Measurements from ENCODE around the gene CCDC102A. TPM values are rescaled to one million over a fixed set of nuclear protein-coding genes. Genes with fewer than 3 reads are reported as not detected.
"Not testable (repeated sequence)": the region's sequence is repeated elsewhere in the genome, so short reads cannot be mapped to it uniquely, and the experiment has no call there.

Gene CCDC102A
- total RNA-seq, 2 donors from 2014 or later = 5.3 to 8.9 TPM

DNA sequence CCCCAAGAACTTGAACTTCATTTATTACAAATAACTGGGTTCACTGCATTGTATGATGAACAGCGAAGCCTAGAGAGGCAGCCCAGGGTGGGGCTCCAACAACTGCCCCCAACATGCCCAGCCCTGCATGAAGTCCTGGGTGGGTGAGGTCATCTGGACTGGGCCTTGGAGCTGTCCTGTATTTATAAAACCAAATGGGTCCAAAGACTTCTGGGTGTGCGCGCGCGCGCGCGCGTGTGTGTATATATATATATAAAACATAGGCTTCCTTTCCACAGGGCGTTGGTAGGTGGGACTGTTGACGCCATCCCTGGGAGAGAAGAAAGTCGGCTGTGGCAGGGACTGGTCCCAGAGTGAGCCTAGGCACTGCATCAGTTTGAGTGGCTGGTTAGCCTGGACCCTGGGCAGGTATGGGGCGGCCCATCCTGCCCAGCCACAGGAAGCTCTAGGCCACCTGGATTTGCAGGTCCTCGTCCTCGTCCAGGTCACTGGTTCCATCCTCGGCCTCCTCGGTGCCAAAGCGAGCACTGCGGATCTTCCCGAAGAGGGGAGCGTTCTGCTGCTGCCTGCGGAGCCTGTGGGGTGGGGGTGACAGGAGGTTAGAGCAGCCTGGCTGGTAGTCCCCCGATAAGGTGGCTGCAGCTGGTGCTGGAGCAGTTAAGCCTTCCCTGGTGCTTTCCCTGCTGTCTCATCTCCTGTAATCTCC, 23.9 kb downstream of the CCDC102A start:
- intact Hi-C loops (cut with DNase I) = loop anchor here in 1 of 2 donors (5.0 kb wide), 1 partner anchor 80 kb away; no protein-coding TSS in a partner anchor
- ATAC-seq (no peak), DNase-seq (no peak)

DNA sequence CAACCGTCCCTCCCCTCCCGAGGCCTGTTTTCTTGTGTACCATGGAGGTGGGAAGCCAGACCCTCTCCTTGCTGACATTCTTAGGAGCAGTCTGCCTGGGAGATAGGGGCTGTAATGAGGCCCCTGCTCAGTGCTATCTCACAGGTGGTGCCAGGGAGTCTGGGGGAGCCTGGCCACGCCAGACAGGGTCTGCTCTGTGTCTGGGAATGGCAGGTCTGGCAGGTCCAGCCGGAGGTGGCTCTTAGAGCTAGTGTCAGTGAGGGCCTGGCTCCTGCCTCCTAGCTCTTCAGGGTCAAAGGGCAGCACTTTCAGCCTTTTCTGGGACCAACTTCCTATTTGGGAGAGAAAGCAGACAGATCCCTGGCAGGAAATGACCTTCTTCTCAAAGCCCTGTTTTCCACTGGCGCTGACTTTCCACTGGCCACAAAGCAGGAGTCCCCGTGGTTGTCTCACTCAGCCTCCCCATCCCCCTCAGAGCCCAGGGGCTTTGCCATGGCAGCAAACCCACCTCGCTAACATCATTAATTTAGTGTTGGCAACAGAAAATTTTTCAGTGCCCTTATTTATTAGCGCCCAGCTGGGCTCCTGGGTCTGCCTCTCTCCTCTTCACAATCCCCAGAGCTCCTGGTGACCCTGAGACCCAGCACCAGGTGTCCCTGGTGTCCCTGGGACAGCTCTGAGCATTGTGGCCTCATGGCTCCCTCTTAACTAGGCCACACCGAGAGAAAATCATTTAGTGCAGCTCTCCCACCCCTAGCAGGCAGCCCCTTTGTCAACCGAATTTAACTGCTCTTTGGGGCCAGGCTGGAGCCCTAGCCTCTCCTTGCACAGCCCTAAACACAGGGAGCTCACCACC, 26.1 kb downstream of the CCDC102A start:
- intact Hi-C loops (cut with DNase I) = loop anchor here in 1 of 2 donors (5.0 kb wide), 1 partner anchor 78 kb away; no protein-coding TSS in a partner anchor
- DNase-seq = no peak
- ATAC-seq = no peak

DNA sequence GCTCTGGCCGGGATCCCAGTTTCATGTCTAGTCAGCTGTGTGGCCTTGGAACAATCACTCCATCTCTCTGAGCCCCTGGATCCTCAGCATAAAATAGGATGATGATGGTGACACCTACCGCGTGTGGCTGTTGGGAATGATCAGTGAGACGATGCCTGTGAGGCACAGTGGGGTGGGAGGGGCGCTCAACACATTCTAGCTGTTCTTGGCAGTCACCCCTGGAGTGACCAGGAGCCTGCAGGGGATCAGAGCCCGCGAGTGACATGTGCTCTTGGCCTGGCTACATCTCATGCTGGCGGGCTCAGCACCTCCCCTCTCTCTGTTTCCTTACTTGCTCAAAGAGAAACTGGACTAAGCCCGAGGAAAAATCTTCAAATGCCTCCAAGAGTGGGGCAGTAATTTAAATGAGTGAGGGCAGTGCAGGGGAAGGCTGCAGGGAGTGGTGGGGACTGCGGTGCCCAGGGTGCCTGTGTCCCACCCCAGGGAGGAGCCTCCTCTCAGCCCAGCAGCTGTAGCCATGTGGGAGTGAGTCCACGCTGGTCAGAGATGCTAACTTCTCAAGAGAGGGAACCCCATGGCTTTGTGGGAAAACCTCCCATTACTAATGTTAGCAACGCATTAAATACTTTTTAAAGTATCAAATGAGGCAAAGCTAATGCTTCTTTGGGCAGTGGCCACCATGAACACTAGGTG, 27.0 kb downstream of the CCDC102A start:
- no peak for DNase-seq
- intact Hi-C loops (cut with DNase I) = no loop called here
- ATAC-seq = no peak

DNA sequence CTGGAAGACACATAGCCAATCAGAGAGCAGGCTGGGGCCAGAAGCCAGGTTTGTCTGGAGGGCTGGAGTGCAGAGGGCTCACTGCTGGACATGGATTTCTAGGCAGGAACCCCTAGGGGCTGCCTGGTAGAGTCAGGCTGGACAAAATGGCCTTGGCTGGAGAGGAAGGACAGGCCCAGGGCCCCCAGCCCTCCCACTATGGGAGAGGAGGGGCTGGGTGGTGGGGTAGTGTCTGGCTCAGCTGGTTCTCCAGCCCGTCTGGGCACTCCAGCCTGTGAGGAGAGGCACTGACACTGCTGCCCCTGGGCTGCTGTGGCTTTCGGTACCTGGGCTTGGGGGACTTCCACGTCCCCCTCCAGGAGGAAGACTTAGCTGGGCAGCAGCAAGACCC, 28.3 kb downstream of the CCDC102A start:
- no peak for DNase-seq
- ATAC-seq = no peak
- intact Hi-C loops (cut with DNase I) = no loop called here

DNA sequence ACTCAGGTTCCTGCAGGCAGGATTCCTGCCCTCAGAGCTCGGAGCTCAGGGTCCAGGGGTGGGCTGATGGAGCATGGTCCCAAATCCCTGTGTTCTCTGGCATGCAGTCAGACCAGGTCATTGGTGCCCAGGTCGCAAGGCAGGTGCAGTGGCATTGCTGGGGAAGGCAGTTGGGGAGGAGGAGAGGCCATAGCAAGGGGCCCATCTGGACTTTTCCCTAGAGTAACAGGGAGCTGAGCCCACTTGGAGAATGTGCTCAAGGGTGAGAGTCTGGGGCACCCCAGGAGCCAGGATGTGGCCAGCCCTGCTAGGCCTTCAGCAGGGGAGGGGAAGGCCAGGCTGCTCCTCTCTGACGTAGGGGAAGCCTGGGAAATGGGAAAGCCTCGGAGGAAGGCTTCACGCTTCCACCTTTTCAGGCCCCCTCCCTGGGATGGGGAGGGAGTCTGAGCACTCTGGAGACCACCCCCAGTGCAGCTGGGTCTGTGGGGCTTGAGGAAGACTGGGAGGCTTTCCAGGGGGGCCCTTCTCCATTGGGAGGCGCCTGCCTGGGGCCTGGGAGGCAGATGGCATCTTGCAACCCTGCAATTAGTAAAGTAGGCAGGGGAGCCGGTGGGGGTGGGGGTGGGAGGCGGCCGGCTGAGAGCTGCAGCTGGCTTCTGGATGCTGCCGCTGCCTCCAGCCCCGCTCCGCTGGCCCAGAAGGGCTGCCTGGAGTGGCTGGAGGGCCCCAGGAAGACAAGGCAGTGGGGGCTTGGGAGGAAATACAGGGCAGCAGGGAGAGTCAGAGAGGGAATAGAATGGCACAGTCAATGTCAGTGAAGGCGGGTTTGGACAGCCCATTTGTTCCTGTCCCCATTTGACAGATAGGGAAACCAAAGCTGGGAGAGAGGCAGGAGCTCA, 29.0 kb downstream of the CCDC102A start:
- ATAC-seq (no peak), DNase-seq (no peak)

DNA sequence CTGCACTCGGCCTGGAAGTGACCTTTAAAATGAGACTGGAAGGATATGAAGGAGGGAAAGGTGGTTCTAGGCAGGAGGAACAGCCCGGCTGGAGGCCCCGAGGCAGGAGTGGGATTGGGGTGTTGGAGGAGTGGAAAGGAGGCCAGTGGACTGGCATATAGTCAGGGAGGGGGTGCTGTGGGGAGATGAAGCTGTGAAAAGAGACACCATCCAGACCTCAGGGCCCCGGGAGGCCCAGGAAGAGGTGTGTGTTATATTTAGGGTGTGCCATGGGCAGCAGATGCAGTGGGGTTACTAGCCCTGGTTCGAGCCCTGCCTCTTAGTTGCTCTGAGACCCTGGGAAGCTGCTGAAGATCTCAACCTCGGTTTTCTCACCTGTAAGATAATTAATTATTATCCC, 31.2 kb downstream of the CCDC102A start:
- ATAC-seq (no peak), DNase-seq (no peak)
- intact Hi-C loops (cut with DNase I) = no loop called here

More for the DNA sequence above, 29.0 kb downstream of the CCDC102A start:
- intact Hi-C loops (cut with DNase I) = no loop called here

DNA sequence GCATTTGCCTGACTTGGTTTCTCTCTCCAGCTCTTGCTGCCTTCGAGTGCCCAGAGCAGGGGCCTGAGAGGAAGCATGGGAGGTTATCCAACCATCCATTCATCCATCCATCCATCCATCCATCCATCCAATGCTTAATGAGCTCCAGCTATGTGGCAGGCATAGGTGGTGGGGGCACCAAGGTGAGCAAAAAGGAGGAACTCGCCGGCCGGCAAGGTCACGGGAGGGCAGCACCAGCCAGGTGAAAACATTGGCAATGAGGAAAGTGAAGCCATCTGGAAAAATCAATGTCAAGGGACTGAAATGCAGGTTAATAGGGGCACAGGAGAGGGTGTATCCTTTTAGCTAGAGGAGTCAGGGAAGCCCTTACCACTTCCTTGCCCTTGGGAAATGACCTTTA, 31.9 kb downstream of the CCDC102A start:
- no peak for DNase-seq
- intact Hi-C loops (cut with DNase I) = no loop called here
- ATAC-seq = no peak

DNA sequence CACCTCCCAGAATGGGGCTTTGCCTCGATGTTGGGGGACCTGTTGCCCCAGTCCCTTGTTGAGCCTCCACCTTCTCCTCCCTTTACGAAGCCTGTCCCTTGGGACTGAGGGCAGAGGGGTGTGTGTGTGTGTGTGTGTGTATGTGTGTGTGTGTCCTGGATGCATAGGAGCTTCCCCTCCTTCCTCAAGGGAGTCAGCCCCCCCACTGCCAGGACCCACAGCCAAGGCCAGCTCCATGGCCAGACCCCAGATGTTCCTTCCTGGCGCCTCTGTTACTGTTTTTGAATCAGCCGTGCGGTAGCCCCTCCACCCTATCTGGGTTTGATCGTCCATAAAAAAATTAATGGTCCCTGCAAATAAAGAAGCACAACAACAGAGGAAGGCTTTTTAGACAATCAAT, 32.4 kb downstream of the CCDC102A start:
- ATAC-seq = no peak
- DNase-seq = no peak
- intact Hi-C loops (cut with DNase I) = no loop called here

DNA sequence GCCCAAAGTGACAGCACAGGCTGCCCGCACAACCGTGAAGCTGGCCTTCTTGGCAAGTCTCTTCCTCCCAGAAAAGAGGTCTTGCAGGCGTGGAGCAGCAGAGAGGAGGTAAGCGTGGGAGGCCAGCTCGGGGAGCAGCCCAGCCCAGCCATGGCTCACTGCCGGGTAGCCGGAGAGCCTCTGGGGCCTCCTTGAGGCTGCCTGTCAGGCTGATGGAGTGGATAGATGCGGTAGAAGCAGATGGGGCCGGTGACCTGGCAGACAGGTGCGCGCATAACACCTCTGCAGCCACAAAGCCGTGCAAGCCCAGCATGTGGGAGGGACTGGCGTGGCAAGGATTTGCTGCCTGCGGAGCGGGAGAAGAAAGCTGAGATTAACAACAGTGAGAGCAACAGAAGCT, 33.0 kb downstream of the CCDC102A start:
- intact Hi-C loops (cut with DNase I) = no loop called here
- ATAC-seq (peak in 1 of 2 donors; percentile 67), DNase-seq (no peak)

DNA sequence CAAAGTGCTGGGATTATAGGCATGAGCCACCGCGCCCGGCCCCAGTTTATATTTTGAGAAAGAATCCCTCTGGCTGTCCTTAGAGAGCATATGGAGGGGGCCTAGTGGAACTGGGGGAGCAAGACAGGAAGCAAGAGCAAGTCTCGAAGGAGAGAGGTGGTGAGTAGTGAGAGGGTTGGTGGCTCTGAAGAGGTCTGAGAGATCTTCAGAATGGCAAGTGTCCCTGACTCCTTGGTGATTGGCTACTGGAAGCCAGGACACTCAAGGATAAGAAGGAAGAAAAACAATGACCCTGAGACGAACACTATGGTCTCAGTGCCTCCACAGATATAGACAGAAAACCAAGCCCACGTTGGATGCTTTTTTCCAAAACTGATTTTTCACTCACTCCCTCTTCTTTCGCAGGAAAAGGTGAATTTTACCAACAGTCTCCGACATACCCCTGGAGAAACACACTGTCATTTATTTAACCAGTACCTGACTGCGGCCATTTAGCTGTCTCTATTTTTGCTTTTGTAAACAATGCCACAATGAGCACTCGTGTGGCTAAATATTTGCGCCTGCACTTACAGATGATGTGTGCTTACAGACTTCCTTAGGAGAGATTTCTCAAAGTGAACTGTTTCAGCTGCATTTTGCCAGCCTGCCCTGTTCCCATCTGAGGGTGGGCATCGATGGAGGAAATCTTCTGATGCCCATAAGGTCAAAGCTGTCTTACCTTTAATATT, 34.2 kb downstream of the CCDC102A start:
- DNase-seq (no peak), ATAC-seq (no peak)
- intact Hi-C loops (cut with DNase I) = no loop called here

DNA sequence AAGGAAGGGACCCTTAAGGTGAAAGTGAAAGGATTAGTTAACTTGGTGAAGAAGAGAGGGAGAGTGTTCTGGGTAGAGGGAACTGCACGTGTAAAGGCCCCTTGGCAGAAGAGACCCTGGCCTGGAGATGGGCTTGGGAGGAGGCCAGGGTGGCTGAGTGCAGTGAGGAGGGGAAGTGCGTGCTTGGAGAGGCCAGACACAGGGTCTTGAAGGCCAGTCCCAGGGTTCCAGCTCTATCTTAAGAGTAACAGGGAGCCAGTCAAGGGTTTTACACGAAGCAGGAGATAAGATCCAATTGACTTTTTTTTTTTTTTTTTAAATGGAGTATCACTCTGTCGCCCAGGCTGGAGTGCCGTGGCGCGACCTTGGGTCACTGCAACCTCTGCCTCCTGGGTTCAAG, 34.9 kb downstream of the CCDC102A start:
- DNase-seq (no peak), ATAC-seq (no peak)
- intact Hi-C loops (cut with DNase I) = no loop called here

DNA sequence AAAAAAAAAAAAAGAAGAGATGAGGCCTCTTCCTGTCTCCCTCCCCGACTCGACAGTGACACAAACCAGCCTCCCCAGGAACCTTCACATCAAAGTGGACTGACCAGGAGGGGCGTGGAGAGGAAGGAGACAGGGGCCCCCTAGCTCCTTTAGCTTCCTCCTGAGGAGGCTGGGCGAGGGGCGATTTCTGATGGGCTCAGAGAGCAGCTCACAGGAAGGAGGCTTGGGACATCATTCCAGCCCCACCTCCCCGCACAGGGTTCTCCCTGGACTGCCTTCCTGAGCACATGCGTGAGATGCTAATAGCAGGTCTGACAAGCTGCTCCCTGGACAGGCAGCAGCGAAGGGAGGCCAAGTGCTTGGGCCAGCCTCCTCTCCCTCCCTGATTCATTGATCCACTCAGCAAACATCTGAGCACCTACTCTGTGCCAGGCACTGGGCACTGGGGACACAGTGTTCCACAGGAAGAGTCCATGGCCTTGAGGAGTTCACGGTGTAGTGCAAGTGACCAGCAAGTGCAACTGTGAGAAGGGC, 35.7 kb downstream of the CCDC102A start:
- intact Hi-C loops (cut with DNase I) = no loop called here
- no peak for DNase-seq
- no peak for ATAC-seq

DNA sequence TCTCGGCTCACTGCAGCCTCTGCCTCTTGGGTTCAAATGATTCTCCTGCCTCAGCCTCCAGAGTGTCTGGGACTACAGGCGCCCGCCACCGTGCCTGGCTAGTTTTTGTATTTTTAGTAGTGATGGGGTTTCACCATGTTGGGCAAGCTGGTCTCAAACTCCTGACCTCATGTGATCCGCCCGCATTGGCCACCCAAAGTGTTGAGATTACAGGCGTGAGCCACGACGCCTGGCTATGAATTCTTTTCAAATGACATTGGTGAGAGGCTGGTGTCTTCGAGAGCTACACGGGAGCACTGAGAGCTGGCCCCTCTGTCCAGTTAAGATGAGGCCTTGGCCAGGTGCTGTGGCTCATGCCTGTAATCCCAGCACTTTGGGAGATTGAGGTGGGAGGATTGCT, 36.4 kb downstream of the CCDC102A start:
- not testable (repeated sequence) for ATAC-seq, DNase-seq

DNA sequence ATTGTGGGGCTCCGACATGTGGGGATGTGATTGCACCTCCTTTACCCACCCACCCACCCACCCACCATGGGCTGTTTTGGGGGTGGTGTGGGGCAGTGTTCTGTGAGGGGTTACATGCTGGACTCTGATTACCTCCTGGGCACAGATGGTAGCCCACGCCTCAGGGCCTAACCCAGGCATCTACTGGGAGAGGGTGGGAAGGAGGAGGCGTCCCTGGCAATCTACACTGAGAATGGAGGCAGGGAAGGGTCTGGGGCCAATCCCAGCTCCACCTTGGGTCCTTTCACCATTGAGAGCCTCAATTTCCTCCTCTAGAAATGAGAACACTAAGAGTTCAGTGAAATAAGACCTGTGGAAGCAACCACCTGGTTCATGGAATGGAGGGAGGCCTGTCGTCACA, 38.3 kb downstream of the CCDC102A start:
- ATAC-seq = no peak
- no peak for DNase-seq
- intact Hi-C loops (cut with DNase I) = no loop called here

More for the DNA sequence above, 36.4 kb downstream of the CCDC102A start:
- intact Hi-C loops (cut with DNase I) = not testable (repeated sequence)

DNA sequence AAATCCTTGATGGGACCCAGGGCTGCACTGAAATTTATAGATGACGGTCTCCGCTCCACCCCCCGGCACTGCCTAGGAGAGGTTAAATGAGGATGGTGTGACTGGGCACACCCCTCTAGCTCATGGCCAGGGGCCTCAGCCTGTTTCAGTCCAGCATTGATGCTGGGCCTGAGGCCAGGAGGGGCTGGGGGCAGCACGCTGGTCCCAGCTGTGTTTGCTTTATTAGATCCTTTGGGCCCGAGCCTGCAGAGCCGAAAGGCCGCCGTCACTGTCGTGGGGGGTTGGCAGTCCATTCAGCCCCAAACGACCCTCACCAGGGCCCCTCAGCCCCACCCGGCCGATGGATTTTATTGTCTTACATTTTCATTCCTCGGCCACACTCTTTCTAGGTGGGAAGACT, 39.2 kb downstream of the CCDC102A start:
- DNase-seq = no peak
- no peak for ATAC-seq
- intact Hi-C loops (cut with DNase I) = no loop called here

DNA sequence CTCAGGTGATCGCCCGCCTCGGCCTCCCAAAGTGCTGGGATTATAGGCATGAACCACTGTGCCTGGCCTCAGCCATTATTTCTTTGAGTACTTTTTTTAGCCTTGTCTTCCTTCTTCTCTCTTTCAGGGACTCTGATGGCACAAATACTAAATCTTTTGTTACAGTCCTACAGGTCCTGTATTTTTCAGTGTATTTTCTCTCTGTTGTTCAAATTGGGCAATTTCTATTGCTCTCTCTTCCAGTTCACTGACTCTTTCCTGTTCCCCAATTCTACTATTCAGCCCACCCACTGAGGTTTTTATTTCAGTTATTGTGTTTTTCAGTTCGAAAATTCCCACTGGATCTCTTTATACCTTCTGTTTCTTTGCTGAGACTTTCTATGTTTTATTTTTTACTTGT, 42.6 kb downstream of the CCDC102A start:
- DNase-seq = no peak
- intact Hi-C loops (cut with DNase I) = no loop called here
- ATAC-seq = no peak

DNA sequence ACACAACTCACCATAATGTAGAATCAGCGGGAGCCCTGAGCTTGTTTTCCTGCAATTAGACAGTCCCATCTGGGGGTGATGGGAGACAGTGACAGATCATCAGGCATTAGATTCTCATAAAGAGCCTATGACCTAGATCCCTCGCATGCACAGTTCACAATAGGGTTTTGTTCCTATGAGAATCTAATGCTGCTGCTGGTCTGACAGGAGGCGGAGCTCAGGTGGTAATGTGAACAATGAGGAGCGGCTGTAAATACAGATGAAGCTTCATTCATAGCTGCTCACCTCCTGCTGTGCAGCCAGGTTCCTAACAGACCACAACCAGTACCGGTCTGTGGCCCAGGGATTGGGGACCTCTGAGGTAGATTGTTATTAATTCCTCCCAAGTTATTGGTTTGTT, 47.1 kb downstream of the CCDC102A start:
- no peak for ATAC-seq
- intact Hi-C loops (cut with DNase I) = no loop called here
- no peak for DNase-seq

Data from left cardiac atrium (tissue), 4 donors.